K562 (cell line): ENCODE measurements around the gene IRGQ. TPM values are rescaled to one million over a fixed set of nuclear protein-coding genes. Genes with fewer than 3 reads are reported as not detected.
A peak's percentile ranks its signal among the peaks of the same experiment; 100 is the strongest.

Source experiments
- BDP1 ChIP-seq: IDR thresholded peaks from 3 replicates; pipeline ENCODE4 v1.6.1; 2011; ENCODE audit not compliant: insufficient read length, insufficient read depth
- CCNT2 ChIP-seq: IDR thresholded peaks from 2 replicates; pipeline ENCODE4 v1.6.1; 2011; ENCODE audit warnings: borderline replicate concordance, low read depth, mild to moderate bottlenecking, moderate library complexity, mixed read lengths, low read length; ENCODE audit not compliant: insufficient read length; ENCODE audit errors: extremely low read depth
- EP400 ChIP-seq: fragments of 450-650 bp; IDR thresholded peaks from 2 replicates; pipeline ENCODE4 v1.6.1; 2017; ENCODE audit warnings: antibody characterized with exemption, mild to moderate bottlenecking, moderate library complexity
- ETS2 ChIP-seq: IDR thresholded peaks from 2 replicates; pipeline ENCODE4 v1.6.1; 2016; ENCODE audit warnings: borderline replicate concordance, missing genetic modification characterization, mild to moderate bottlenecking, moderate library complexity, missing compliant biosample characterization; ENCODE audit not compliant: poor library complexity, severe bottlenecking
- FOSL1 ChIP-seq: fragments of 200-800 bp; sonication (Bioruptor generic); conservative IDR thresholded peaks from 2 replicates; pipeline ENCODE4 v1.6.1; 2016; ENCODE audit warnings: missing genetic modification characterization, missing compliant biosample characterization
- FOXA3 ChIP-seq, 2 experiments: fragments of 450-650 bp in 1 of 2; sonication (generic) in 1 of 2; formaldehyde crosslinking; IDR thresholded peaks in 1 of 2; conservative IDR thresholded peaks in 1 of 2; 2 replicates each; pipeline versions ENCODE4 v1.4.0 to v1.8.0; 2020 to 2022; ENCODE audit warnings: mild to moderate bottlenecking in 2 of 2, missing genetic modification reagents in 1 of 2
- HDAC6 ChIP-seq: IDR thresholded peaks from 2 replicates; pipeline ENCODE4 v1.6.1; 2012; ENCODE audit warnings: low read depth, mild to moderate bottlenecking, control low read depth, inconsistent platforms, low read length, moderate library complexity
- OTX1 ChIP-seq: fragments of 450-650 bp; formaldehyde crosslinking; IDR thresholded peaks from 2 replicates; pipeline ENCODE4 v1.4.0; 2022; ENCODE audit warnings: mild to moderate bottlenecking
- POLR2H ChIP-seq: IDR thresholded peaks from 2 replicates; pipeline ENCODE4 v1.6.1; 2016; ENCODE audit warnings: missing genetic modification characterization, low read depth, mild to moderate bottlenecking, control low read depth, missing compliant biosample characterization, moderate library complexity
- TEAD4 ChIP-seq, 2 experiments: sonication (generic) in 1 of 2; formaldehyde crosslinking in 1 of 2; IDR thresholded peaks; 2 replicates each; pipeline versions ENCODE4 v1.6.1 to v1.8.0; 2012 to 2022; ENCODE audit warnings: borderline replicate concordance in 1 of 2, inconsistent platforms in 1 of 2, low read length in 1 of 2, mild to moderate bottlenecking in 1 of 2, missing genetic modification reagents in 1 of 2
- ZFP36 ChIP-seq: fragments of 150-350 bp; IDR thresholded peaks from 2 replicates; pipeline ENCODE4 v1.6.1; 2018; ENCODE audit warnings: low read length, low read depth; ENCODE audit not compliant: partially characterized antibody
- ZNF311 ChIP-seq: fragments of 250-450 bp; sonication (Bioruptor Pico); IDR thresholded peaks from 2 replicates; pipeline ENCODE4 v1.4.0; 2020; ENCODE audit warnings: mild to moderate bottlenecking, moderate library complexity
- ZNF408 ChIP-seq: fragments of 250-450 bp; sonication (Bioruptor Pico); IDR thresholded peaks from 2 replicates; pipeline ENCODE4 v1.4.0; 2020; ENCODE audit warnings: low read depth, mild to moderate bottlenecking, moderate library complexity
- ZNF436 ChIP-seq: fragments of 250-450, 450-650 bp; sonication (Bioruptor Pico); formaldehyde crosslinking; IDR thresholded peaks from 2 replicates; pipeline ENCODE4 v1.7.0; 2020; ENCODE audit warnings: mild to moderate bottlenecking
- polyA plus RNA-seq, 8 experiments: library from polyadenylated mRNA; depleted of rRNA in 4 of 8; stranded (reverse) in 5 of 8; unstranded in 3 of 8; fragments of >200 nt; fragmentation: Nextera tagmentation in 2 of 8; fragmentation: Illumina TruSeq in 1 of 8; extraction: Ambion mirVana in 2 of 8; extraction: Trizol in 1 of 8; gene quantifications; 2 replicates each; pipeline versions ENCODE4 v1.2.1 to v1.2.3, GENCODE V29; 2011 to 2014; ENCODE audit warnings: inconsistent platforms in 1 of 8, missing spikeins in 1 of 8
- total RNA-seq, 7 experiments: library from RNA; depleted of rRNA in 6 of 7; stranded (reverse); fragments of >200 nt in 6 of 7; fragmentation: Illumina TruSeq in 2 of 7; extraction: Trizol in 2 of 7; gene quantifications; 2 replicates each; pipeline versions ENCODE4 v1.2.1 to v1.2.3, GENCODE V29; 2011 to 2021; ENCODE audit warnings: low replicate concordance in 1 of 7
- TF ChIP-seq, protein P1 (sequence below), 2 experiments: fragments of 450-650 bp; IDR thresholded peaks; 2 replicates each; pipeline ENCODE4 v1.6.1; 2016
- TF ChIP-seq, protein P2 (sequence below): fragments of 450-650 bp; formaldehyde crosslinking; IDR thresholded peaks from 2 replicates; pipeline ENCODE4 v1.4.0; 2020; ENCODE audit warnings: mild to moderate bottlenecking, moderate library complexity
- TF ChIP-seq, protein P3 (sequence below): fragments of 450-650 bp; formaldehyde crosslinking; IDR thresholded peaks from 2 replicates; pipeline ENCODE4 v1.4.0; 2022; ENCODE audit warnings: missing genetic modification characterization
- TF ChIP-seq, protein P4 (sequence below): fragments of 450-650 bp; IDR thresholded peaks from 2 replicates; pipeline ENCODE4 v1.6.1; 2017; ENCODE audit warnings: mild to moderate bottlenecking, moderate library complexity
- TF ChIP-seq, protein P5 (sequence below): sonication (generic); formaldehyde crosslinking; IDR thresholded peaks from 2 replicates; pipeline ENCODE4 v1.8.0; 2022; ENCODE audit warnings: missing genetic modification reagents, mild to moderate bottlenecking, moderate library complexity, borderline replicate concordance

Gene IRGQ
- total and polyA plus RNA-seq, 9 of the 15 experiments (the other 6 are each of a cell fraction or from before 2014, with no cell fraction given), result 3.5 to 19.2 (median 7.9) TPM

DNA sequence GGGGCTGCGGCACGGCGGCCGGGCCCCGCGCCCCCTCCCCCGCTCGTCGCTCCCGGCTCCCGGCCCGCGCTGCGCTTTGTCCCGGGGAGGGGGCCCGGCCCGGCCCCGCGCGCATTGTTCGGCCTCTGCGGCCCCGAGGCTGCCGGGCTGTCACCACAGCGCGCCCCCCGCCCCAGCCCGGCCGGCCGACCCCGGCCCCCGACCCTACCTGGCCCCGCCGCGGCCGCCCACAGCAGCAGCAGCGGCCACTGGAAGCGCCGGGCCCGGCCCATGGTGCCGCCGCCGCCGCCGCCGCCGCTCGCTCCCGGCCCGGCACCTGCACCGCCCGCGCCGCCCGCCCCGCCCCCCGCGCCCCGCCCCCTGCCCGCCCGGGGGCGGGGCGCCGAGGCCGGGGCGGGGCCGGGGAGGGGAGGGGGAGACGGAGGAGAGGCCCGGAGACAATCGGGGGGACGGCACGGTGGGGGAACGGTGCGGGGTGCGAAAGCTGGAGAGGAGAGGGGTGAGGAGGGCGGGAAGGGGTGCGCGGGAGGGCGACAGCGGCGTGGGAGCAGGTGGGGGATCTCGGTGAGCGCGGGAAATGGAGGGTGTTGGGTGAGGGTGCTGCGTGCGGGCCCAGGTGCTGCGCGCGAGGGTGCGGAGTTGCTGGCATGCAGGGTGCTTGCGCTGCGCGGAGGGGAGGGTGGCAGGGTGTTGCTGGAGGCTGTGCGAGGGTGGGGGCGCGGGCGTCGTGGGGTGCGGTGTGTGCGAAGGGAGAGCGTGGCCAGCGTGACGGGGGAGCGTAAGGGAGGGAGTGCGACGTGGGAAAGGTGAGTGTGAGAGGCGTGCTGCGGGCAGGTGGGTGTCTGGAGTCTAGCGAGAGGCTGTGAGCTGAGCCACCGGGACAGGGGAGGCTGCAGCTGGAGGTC lies 43.8 kb upstream of the IRGQ start, which contains the start of gene CADM4 (continued):
- TF ChIP-seq TEAD4 (IDR thresholded peaks at IDR 0.05; ENCODE audit: low read length) (no peak), TEAD4 (CRISPR knock-in tag; IDR thresholded peaks at IDR 0.05; ENCODE audit: borderline replicate concordance) (no peak), CCNT2 (no peak), HDAC6 (no peak), ZNF311 (CRISPR knock-in tag) (no peak), ZNF408 (CRISPR knock-in tag) (no peak), BDP1 (no peak), EP400 (no peak), ZFP36 (no peak), FOXA3 (CRISPR knock-in tag; conservative IDR thresholded peaks at IDR 0.05 in 1 of 2, IDR thresholded peaks at IDR 0.05 in 1 of 2) (no peak), ETS2 (no peak), ZNF436 (CRISPR knock-in tag) (no peak), POLR2H (tag) (no peak), FOSL1 (tag) (no peak), OTX1 (CRISPR knock-in tag) (0 out of 2 replicates have a peak, but pooled peaks have one; percentile 39)
- TF ChIP-seq, protein P1, sequence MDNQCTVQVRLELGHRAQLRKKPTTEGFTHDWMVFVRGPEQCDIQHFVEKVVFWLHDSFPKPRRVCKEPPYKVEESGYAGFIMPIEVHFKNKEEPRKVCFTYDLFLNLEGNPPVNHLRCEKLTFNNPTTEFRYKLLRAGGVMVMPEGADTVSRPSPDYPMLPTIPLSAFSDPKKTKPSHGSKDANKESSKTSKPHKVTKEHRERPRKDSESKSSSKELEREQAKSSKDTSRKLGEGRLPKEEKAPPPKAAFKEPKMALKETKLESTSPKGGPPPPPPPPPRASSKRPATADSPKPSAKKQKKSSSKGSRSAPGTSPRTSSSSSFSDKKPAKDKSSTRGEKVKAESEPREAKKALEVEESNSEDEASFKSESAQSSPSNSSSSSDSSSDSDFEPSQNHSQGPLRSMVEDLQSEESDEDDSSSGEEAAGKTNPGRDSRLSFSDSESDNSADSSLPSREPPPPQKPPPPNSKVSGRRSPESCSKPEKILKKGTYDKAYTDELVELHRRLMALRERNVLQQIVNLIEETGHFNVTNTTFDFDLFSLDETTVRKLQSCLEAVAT (IDR thresholded peaks at IDR 0.05), result no peak
- TF ChIP-seq, protein P2, sequence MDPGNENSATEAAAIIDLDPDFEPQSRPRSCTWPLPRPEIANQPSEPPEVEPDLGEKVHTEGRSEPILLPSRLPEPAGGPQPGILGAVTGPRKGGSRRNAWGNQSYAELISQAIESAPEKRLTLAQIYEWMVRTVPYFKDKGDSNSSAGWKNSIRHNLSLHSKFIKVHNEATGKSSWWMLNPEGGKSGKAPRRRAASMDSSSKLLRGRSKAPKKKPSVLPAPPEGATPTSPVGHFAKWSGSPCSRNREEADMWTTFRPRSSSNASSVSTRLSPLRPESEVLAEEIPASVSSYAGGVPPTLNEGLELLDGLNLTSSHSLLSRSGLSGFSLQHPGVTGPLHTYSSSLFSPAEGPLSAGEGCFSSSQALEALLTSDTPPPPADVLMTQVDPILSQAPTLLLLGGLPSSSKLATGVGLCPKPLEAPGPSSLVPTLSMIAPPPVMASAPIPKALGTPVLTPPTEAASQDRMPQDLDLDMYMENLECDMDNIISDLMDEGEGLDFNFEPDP (CRISPR knock-in tag), result no peak
- TF ChIP-seq, protein P3, sequence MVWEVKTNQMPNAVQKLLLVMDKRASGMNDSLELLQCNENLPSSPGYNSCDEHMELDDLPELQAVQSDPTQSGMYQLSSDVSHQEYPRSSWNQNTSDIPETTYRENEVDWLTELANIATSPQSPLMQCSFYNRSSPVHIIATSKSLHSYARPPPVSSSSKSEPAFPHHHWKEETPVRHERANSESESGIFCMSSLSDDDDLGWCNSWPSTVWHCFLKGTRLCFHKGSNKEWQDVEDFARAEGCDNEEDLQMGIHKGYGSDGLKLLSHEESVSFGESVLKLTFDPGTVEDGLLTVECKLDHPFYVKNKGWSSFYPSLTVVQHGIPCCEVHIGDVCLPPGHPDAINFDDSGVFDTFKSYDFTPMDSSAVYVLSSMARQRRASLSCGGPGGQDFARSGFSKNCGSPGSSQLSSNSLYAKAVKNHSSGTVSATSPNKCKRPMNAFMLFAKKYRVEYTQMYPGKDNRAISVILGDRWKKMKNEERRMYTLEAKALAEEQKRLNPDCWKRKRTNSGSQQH (CRISPR knock-in tag), result no peak
- TF ChIP-seq, protein P4, sequence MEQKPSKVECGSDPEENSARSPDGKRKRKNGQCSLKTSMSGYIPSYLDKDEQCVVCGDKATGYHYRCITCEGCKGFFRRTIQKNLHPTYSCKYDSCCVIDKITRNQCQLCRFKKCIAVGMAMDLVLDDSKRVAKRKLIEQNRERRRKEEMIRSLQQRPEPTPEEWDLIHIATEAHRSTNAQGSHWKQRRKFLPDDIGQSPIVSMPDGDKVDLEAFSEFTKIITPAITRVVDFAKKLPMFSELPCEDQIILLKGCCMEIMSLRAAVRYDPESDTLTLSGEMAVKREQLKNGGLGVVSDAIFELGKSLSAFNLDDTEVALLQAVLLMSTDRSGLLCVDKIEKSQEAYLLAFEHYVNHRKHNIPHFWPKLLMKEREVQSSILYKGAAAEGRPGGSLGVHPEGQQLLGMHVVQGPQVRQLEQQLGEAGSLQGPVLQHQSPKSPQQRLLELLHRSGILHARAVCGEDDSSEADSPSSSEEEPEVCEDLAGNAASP, result no peak
- TF ChIP-seq, protein P5, sequence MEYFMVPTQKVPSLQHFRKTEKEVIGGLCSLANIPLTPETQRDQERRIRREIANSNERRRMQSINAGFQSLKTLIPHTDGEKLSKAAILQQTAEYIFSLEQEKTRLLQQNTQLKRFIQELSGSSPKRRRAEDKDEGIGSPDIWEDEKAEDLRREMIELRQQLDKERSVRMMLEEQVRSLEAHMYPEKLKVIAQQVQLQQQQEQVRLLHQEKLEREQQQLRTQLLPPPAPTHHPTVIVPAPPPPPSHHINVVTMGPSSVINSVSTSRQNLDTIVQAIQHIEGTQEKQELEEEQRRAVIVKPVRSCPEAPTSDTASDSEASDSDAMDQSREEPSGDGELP (CRISPR knock-in tag), result peak; percentile 61
